H9 (cell line): ENCODE results near the gene MMP26. TPM values are rescaled to one million over a fixed set of nuclear protein-coding genes. Genes with fewer than 3 reads are reported as not detected.

Experiments used
- DNase-seq: peaks from one replicate; pipeline ENCODE4 v3.0.0-alpha.2; 2017
- H2AFZ ChIP-seq: one replicate; pipeline ENCODE4 v1.6.1; 2013; ENCODE audit warnings: mild to moderate bottlenecking, low read length, control low read depth, moderate library complexity
- H2AK5ac ChIP-seq: 2 replicates; pipeline ENCODE4 v1.6.1; 2013; ENCODE audit warnings: low read length, control low read depth, mixed read lengths; ENCODE audit not compliant: insufficient read length
- H2BK120ac ChIP-seq: one replicate; pipeline ENCODE4 v1.6.1; 2013; ENCODE audit warnings: low read depth, mild to moderate bottlenecking, low read length, control low read depth, inconsistent platforms; ENCODE audit not compliant: poor library complexity, severe bottlenecking
- H2BK12ac ChIP-seq: 2 replicates; pipeline ENCODE4 v1.6.1; 2013; ENCODE audit warnings: low read length, control low read depth, mixed read lengths, low read depth; ENCODE audit not compliant: insufficient read length
- H2BK15ac ChIP-seq: 2 replicates; pipeline ENCODE4 v1.6.1; 2013; ENCODE audit warnings: low read depth, low read length, control low read depth
- H2BK20ac ChIP-seq: one replicate; pipeline ENCODE4 v1.6.1; 2013; ENCODE audit warnings: low read depth, mild to moderate bottlenecking, low read length, control low read depth, inconsistent platforms; ENCODE audit not compliant: poor library complexity, severe bottlenecking
- H2BK5ac ChIP-seq: 2 replicates; pipeline ENCODE4 v1.6.1; 2013; ENCODE audit warnings: low read length, control low read depth, mixed read lengths; ENCODE audit not compliant: insufficient read length
- H3K14ac ChIP-seq: 2 replicates; pipeline ENCODE4 v1.6.1; 2013; ENCODE audit warnings: low read length, control low read depth; ENCODE audit not compliant: insufficient read depth
- H3K18ac ChIP-seq: 2 replicates; pipeline ENCODE4 v1.6.1; 2013; ENCODE audit warnings: low read depth, mild to moderate bottlenecking, mixed read lengths, low read length, control low read depth; ENCODE audit not compliant: insufficient read length
- H3K23ac ChIP-seq: 2 replicates; pipeline ENCODE4 v1.6.1; 2013; ENCODE audit warnings: low read length, control low read depth, mixed read lengths, low read depth; ENCODE audit not compliant: insufficient read length
- H3K23me2 ChIP-seq: 2 replicates; pipeline ENCODE4 v1.6.1; 2013; ENCODE audit warnings: low read depth, mild to moderate bottlenecking, mixed read lengths, low read length, control low read depth; ENCODE audit not compliant: insufficient read length, poor library complexity, severe bottlenecking
- H3K27ac ChIP-seq: 2 replicates; pipeline ENCODE4 v1.5.1; 2013; ENCODE audit warnings: low read length, control low read depth, mixed read lengths, low read depth; ENCODE audit not compliant: insufficient read length
- H3K27me3 ChIP-seq: 2 replicates; pipeline ENCODE4 v1.6.1; 2013; ENCODE audit warnings: low read length, control low read depth, inconsistent platforms; ENCODE audit not compliant: insufficient read depth
- H3K4ac ChIP-seq: 2 replicates; pipeline ENCODE4 v1.6.1; 2013; ENCODE audit warnings: low read depth, mild to moderate bottlenecking, control low read depth, inconsistent platforms, low read length, moderate library complexity
- H3K4me1 ChIP-seq: 2 replicates; pipeline ENCODE4 v1.6.1; 2013; ENCODE audit warnings: low read length, control low read depth, inconsistent platforms; ENCODE audit not compliant: insufficient read depth
- H3K4me2 ChIP-seq: 2 replicates; pipeline ENCODE4 v1.6.1; 2013; ENCODE audit warnings: low read length, control low read depth, mixed read lengths; ENCODE audit not compliant: insufficient read length, insufficient read depth
- H3K56ac ChIP-seq: 2 replicates; pipeline ENCODE4 v1.6.1; 2013; ENCODE audit warnings: low read depth, mild to moderate bottlenecking, mixed read lengths, low read length, control low read depth; ENCODE audit not compliant: insufficient read length
- H3K79me1 ChIP-seq: 2 replicates; pipeline ENCODE4 v1.6.1; 2013; ENCODE audit warnings: low read depth, mild to moderate bottlenecking, moderate library complexity, low read length, control low read depth, inconsistent platforms; ENCODE audit not compliant: insufficient read depth, poor library complexity, severe bottlenecking
- H3K79me2 ChIP-seq: 2 replicates; pipeline ENCODE4 v1.6.1; 2013; ENCODE audit warnings: low read length, control low read depth, inconsistent platforms; ENCODE audit not compliant: insufficient read depth
- H3K9ac ChIP-seq: 2 replicates; pipeline ENCODE4 v1.6.1; 2013; ENCODE audit warnings: low read length, control low read depth, mixed read lengths; ENCODE audit not compliant: insufficient read length; ENCODE audit errors: extremely low read depth
- H3K9me3 ChIP-seq: one replicate; pipeline ENCODE4 v1.6.1; 2013; ENCODE audit warnings: low read depth, low read length, inconsistent platforms; ENCODE audit not compliant: control insufficient read depth
- H3T11ph ChIP-seq: one replicate; pipeline ENCODE4 v1.6.1; 2013; ENCODE audit warnings: mild to moderate bottlenecking, low read length, control low read depth, inconsistent platforms
- H4K20me1 ChIP-seq: one replicate; pipeline ENCODE4 v1.6.1; 2013; ENCODE audit not compliant: control insufficient read depth, insufficient read length, insufficient read depth
- H4K5ac ChIP-seq: 2 replicates; pipeline ENCODE4 v1.6.1; 2013; ENCODE audit warnings: low read depth, mild to moderate bottlenecking, mixed read lengths, low read length, control low read depth; ENCODE audit not compliant: insufficient read length
- H4K8ac ChIP-seq: replicated peaks from 2 replicates; pipeline ENCODE4 v1.6.1; 2013; ENCODE audit warnings: low read length, control low read depth, mixed read lengths, low read depth; ENCODE audit not compliant: insufficient read length
- H4K91ac ChIP-seq: 2 replicates; pipeline ENCODE4 v1.6.1; 2013; ENCODE audit warnings: low read depth, mild to moderate bottlenecking, moderate library complexity, mixed read lengths, low read length, control low read depth; ENCODE audit not compliant: insufficient read length
- H3K27ac Mint-ChIP-seq, 3 experiments: 2 replicates in 2 of 3; 3 replicates in 1 of 3; pipeline ENCODE4 v1.8.0; 2020 to 2021; ENCODE audit warnings: mixed read lengths in 3 of 3, mild to moderate bottlenecking in 1 of 3, moderate library complexity in 1 of 3
- H3K27me3 Mint-ChIP-seq: 2 replicates; pipeline ENCODE4 v1.8.0; 2021; ENCODE audit warnings: low read depth, mild to moderate bottlenecking, moderate library complexity, mixed read lengths
- H3K36me3 Mint-ChIP-seq, 3 experiments: 2 replicates in 2 of 3; 3 replicates in 1 of 3; pipeline ENCODE4 v1.8.0; 2020 to 2021; ENCODE audit warnings: low read depth in 3 of 3, mixed read lengths in 3 of 3; ENCODE audit not compliant: insufficient read depth in 1 of 3
- H3K4me1 Mint-ChIP-seq, 2 experiments: 2 replicates each; pipeline ENCODE4 v1.8.0; 2020; ENCODE audit warnings: mixed read lengths in 2 of 2
- H3K4me3 Mint-ChIP-seq, 2 experiments: 2 replicates in 1 of 2; 3 replicates in 1 of 2; pipeline ENCODE4 v1.8.0; 2020 to 2021; ENCODE audit warnings: mild to moderate bottlenecking in 2 of 2, mixed read lengths in 2 of 2, moderate library complexity in 1 of 2
- H3K9me3 Mint-ChIP-seq, 2 experiments: 2 replicates in 1 of 2; 3 replicates in 1 of 2; pipeline ENCODE4 v1.8.0; 2020; ENCODE audit warnings: mild to moderate bottlenecking in 2 of 2, mixed read lengths in 2 of 2, moderate library complexity in 1 of 2
- WGBS: extraction: QIAGEN DNeasy Blood & Tissue Kit; methylation state at CpG from one replicate; pipeline ENCODE4 v1.1.7; 2013; ENCODE audit warnings: missing lambda C conversion rate, low lambda C conversion rate, mixed read lengths; ENCODE audit not compliant: insufficient read length; ENCODE audit errors: extremely low coverage; 5-methylcytosine and 5-hydroxymethylcytosine counted together
- total RNA-seq: library from RNA; stranded (reverse); gene quantifications from 2 replicates; pipeline ENCODE4 v1.2.1, GENCODE V29; 2021
- TF ChIP-seq, protein P1 (sequence below): fragments of 200-600 bp; sonication (generic); conservative IDR thresholded peaks from 3 replicates; pipeline ENCODE4 v1.8.0; 2021; ENCODE audit warnings: antibody characterized with exemption, mild to moderate bottlenecking

MMP26 gene
- total RNA-seq, 1 experiment from 2014 or later = not detected

- Histone ChIP-seq H3K23me2 (no peaks in the 10 kb centered on the region), H3K79me2 (no peaks in the 10 kb centered on the region), H2BK20ac (no peak overlapping the region), H3K23ac (no peak overlapping the region), H3K79me1 (no peaks in the 10 kb centered on the region), H3K14ac (no peak overlapping the region), H3K27ac (peak overlapping the region; percentile 58), H3K18ac (no peak overlapping the region), H3K9me3 (no peaks in the 10 kb centered on the region), H3K27me3 (no peaks in the 10 kb centered on the region), H2BK15ac (no peak overlapping the region), H2BK5ac (no peak overlapping the region), H4K8ac (no peak overlapping the region), H4K5ac (no peak overlapping the region), H2BK120ac (no peak overlapping the region), H2AFZ (peak overlapping the region; percentile 25), H3K56ac (no peak overlapping the region), H2BK12ac (no peak overlapping the region), H4K20me1 (no peaks in the 10 kb centered on the region), H3K4ac (no peak overlapping the region), H2AK5ac (no peak overlapping the region), H3K9ac (no peak overlapping the region), H3K4me1 (peaks cover 4% of the 10 kb centered on the region; the same call in 1 of the 2 replicates), H3T11ph (no peak overlapping the region), H3K4me2 (peak overlapping the region; percentile 42), H4K91ac (no peak overlapping the region)
- DNase-seq = no peak
- H3K27ac Mint-ChIP-seq = peak overlapping the region in 2 of 3 experiments; percentile 80 to 95; a peak in 5 of 7 replicates
- H3K36me3 Mint-ChIP-seq = no peaks in the 10 kb centered on the region
- TF ChIP-seq, protein P1, sequence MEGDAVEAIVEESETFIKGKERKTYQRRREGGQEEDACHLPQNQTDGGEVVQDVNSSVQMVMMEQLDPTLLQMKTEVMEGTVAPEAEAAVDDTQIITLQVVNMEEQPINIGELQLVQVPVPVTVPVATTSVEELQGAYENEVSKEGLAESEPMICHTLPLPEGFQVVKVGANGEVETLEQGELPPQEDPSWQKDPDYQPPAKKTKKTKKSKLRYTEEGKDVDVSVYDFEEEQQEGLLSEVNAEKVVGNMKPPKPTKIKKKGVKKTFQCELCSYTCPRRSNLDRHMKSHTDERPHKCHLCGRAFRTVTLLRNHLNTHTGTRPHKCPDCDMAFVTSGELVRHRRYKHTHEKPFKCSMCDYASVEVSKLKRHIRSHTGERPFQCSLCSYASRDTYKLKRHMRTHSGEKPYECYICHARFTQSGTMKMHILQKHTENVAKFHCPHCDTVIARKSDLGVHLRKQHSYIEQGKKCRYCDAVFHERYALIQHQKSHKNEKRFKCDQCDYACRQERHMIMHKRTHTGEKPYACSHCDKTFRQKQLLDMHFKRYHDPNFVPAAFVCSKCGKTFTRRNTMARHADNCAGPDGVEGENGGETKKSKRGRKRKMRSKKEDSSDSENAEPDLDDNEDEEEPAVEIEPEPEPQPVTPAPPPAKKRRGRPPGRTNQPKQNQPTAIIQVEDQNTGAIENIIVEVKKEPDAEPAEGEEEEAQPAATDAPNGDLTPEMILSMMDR = no peak
- no peaks in the 10 kb centered on the region for H3K27me3 Mint-ChIP-seq
- H3K4me1 Mint-ChIP-seq = peaks cover 21 to 24% of the 10 kb centered on the region in 2 experiments
- WGBS = no CpG with 5 or more reads among the region's 8 CpGs
- H3K4me3 Mint-ChIP-seq = peak overlapping the region; percentile 29 to 45; a peak in 3 of 5 replicates
- no peaks in the 10 kb centered on the region for H3K9me3 Mint-ChIP-seq
Measured at GRCh38 chr11:4704790-4705334, 278 bp downstream of the MMP26 start.
